Transverse colon (tissue), 4 donors: ENCODE measurements around the gene DDX10.
A peak's percentile ranks its signal among the peaks of the same experiment; 100 is the strongest.

Experiments
- EP300 ChIP-seq: sonication (generic); formaldehyde crosslinking; IDR thresholded peaks from one replicate; pipeline ENCODE4 v1.6.1; 2017; ENCODE audit warnings: antibody characterized with exemption, low read depth
- POLR2A ChIP-seq: fragments of 450-650 bp; IDR thresholded peaks from one replicate; pipeline ENCODE4 v1.6.1; 2016; ENCODE audit warnings: antibody characterized with exemption, mild to moderate bottlenecking, moderate library complexity
- POLR2AphosphoS5 ChIP-seq, 3 donors: sonication (generic); formaldehyde crosslinking; IDR thresholded peaks; one replicate each; pipeline ENCODE4 v1.6.1; 2016; ENCODE audit warnings: antibody characterized with exemption in 3 of 3
- TF ChIP-seq, protein P1 (sequence below), 5 experiments: fragments of 200-600 bp in 3 of 5; fragments of 450-650 bp in 2 of 5; sonication (generic) in 3 of 5; IDR thresholded peaks; 1 replicate in 2 of 5; 2 replicates in 3 of 5; pipeline ENCODE4 v1.5.1; 2016 to 2017; ENCODE audit warnings: antibody characterized with exemption in 5 of 5, inconsistent platforms in 3 of 5, mild to moderate bottlenecking in 2 of 5, moderate library complexity in 1 of 5

DNA sequence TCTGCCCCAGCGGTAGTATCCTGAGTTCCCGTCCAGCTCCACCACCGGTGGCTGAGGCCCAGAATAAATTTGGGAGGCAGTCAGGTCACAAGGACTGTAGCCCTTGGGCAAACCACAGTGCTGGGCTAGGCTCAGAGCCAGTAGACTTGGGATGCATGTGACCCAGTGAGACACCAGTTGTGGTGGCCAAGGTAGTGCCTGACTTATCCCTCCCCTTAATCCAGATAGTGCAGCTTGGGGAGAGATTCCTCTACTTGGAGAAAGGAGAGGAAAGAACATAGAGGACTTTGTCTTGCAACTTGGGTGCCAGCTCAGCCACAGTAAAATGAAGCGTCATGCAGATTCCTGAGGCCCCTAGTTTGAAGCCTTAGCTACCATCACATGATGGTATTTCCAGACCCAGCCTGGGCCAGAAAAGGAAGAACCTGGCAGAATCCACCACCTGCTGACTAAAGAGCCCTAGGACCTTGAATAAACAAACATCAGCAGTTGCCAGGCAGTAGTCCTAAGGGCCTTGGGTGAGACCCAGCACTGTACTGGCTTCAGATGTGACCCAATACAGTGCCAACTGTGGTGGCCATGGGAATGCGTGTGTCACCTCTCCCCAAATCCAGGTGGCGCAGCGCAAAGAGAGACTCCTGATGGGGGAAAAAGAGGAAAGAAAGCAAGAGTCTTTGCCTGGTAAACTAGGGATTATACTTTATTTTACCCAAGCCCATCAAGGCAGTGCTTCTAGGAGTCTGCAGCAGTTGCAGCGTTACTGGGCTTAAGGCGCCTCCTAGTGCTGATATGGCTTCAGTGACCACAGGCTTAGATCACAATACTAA lies 17.0 kb upstream of the DDX10 start:
- TF ChIP-seq POLR2AphosphoS5 (IDR thresholded peaks at IDR 0.05) (no peak), POLR2A (no peak), EP300 (no peak)
- TF ChIP-seq, protein P1, sequence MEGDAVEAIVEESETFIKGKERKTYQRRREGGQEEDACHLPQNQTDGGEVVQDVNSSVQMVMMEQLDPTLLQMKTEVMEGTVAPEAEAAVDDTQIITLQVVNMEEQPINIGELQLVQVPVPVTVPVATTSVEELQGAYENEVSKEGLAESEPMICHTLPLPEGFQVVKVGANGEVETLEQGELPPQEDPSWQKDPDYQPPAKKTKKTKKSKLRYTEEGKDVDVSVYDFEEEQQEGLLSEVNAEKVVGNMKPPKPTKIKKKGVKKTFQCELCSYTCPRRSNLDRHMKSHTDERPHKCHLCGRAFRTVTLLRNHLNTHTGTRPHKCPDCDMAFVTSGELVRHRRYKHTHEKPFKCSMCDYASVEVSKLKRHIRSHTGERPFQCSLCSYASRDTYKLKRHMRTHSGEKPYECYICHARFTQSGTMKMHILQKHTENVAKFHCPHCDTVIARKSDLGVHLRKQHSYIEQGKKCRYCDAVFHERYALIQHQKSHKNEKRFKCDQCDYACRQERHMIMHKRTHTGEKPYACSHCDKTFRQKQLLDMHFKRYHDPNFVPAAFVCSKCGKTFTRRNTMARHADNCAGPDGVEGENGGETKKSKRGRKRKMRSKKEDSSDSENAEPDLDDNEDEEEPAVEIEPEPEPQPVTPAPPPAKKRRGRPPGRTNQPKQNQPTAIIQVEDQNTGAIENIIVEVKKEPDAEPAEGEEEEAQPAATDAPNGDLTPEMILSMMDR (IDR thresholded peaks at IDR 0.05), result peak; percentile 61 to 73 (median 67)
